ENCODE results near the gene OR4K2. TPM values are rescaled to one million over a fixed set of nuclear protein-coding genes. Genes with fewer than 3 reads are reported as not detected.

The OR4K2 gene
- total RNA-seq, 2 experiments from 2014 or later = not detected

- H3K4me1 Mint-ChIP-seq (ENCODE audit: low read depth) = no peaks in the 10 kb centered on the region
- no peak overlapping the region for H3K27ac Mint-ChIP-seq
- H3K9me3 Mint-ChIP-seq = no peaks in the 10 kb centered on the region
- ATAC-seq (ENCODE audit: poor library complexity) (no peak), DNase-seq (peak in 2 of 14 experiments; percentile 22 to 25)
- no peaks in the 10 kb centered on the region for H3K36me3 Mint-ChIP-seq (ENCODE audit: low read depth)
- H3K27ac ChIP-seq (ENCODE audit: low read depth in 1 of 2, low read length in 2 of 2) = no peak overlapping the region
- H3K36me3 ChIP-seq (ENCODE audit: insufficient read depth, low read length) = no peaks in the 10 kb centered on the region
- intact Hi-C loops (cut with DNase I, micrococcal nuclease) = no loop called here
- no peaks in the 10 kb centered on the region for H3K4me1 ChIP-seq (ENCODE audit: insufficient read depth, low read length)
- H3K27me3 ChIP-seq (ENCODE audit: control insufficient read depth in 1 of 2, insufficient read depth in 2 of 2, low read length in 2 of 2) = no peaks in the 10 kb centered on the region
- ChIA-PET POLR2A (no interaction called here), CTCF (no interaction called here)
- peak; percentile 69 for TF ChIP-seq CTCF (IDR thresholded peaks at IDR 0.05)
- H3K4me3 Mint-ChIP-seq = no peak overlapping the region
- no peak overlapping the region for H3K4me3 ChIP-seq (ENCODE audit: low read length)
- no peaks in the 10 kb centered on the region for H3K9me3 ChIP-seq (ENCODE audit: control insufficient read depth in 1 of 2, insufficient read depth in 1 of 2, low read length in 2 of 2)
- H3K27me3 Mint-ChIP-seq = no peaks in the 10 kb centered on the region
Observed at GRCh38 chr14:19878029-19878642, 3.2 kb downstream of the OR4K2 start.

- POLR2A ChIA-PET = no interaction called here
- Mint-ChIP-seq H3K27me3 (peaks cover 5% of the 10 kb centered on the region), H3K27ac (no peak overlapping the region), H3K4me1 (ENCODE audit: low read depth) (no peaks in the 10 kb centered on the region), H3K4me3 (no peak overlapping the region), H3K9me3 (peaks cover 14% of the 10 kb centered on the region), H3K36me3 (ENCODE audit: low read depth) (peaks cover 16% of the 10 kb centered on the region)
- intact Hi-C loops (cut with DNase I, micrococcal nuclease) = no loop called here
- CTCF ChIA-PET = no interaction called here
- DNase-seq = no peak
- no peak for TF ChIP-seq CTCF (IDR thresholded peaks at IDR 0.05)
- Histone ChIP-seq H3K36me3 (ENCODE audit: insufficient read depth, low read length) (no peaks in the 10 kb centered on the region), H3K4me3 (ENCODE audit: low read length) (no peak overlapping the region), H3K9me3 (ENCODE audit: control insufficient read depth in 1 of 2, insufficient read depth in 1 of 2, low read length in 2 of 2) (peaks cover 32 to 63% of the 10 kb centered on the region in 2 experiments), H3K27ac (ENCODE audit: low read depth in 1 of 2, low read length in 2 of 2) (no peak overlapping the region), H3K27me3 (ENCODE audit: control insufficient read depth in 1 of 2, insufficient read depth in 2 of 2, low read length in 2 of 2) (no peaks in the 10 kb centered on the region), H3K4me1 (ENCODE audit: insufficient read depth, low read length) (no peaks in the 10 kb centered on the region)
- ATAC-seq (ENCODE audit: poor library complexity) = no peak
Observed at GRCh38 chr14:19895282-19895681, 20.3 kb downstream of the OR4K2 start.

- Histone ChIP-seq H3K27ac (ENCODE audit: low read depth in 1 of 2, low read length in 2 of 2) (no peak overlapping the region), H3K4me3 (ENCODE audit: low read length) (no peak overlapping the region), H3K4me1 (ENCODE audit: insufficient read depth, low read length) (no peaks in the 10 kb centered on the region), H3K27me3 (ENCODE audit: control insufficient read depth in 1 of 2, insufficient read depth in 2 of 2, low read length in 2 of 2) (no peaks in the 10 kb centered on the region), H3K36me3 (ENCODE audit: insufficient read depth, low read length) (no peaks in the 10 kb centered on the region), H3K9me3 (ENCODE audit: control insufficient read depth in 1 of 2, insufficient read depth in 1 of 2, low read length in 2 of 2) (peaks cover 9 to 18% of the 10 kb centered on the region in 2 experiments)
- H3K36me3 Mint-ChIP-seq (ENCODE audit: low read depth) = peaks cover 8% of the 10 kb centered on the region
- no peak for TF ChIP-seq CTCF (IDR thresholded peaks at IDR 0.05)
- ChIA-PET CTCF (no interaction called here), POLR2A (no interaction called here)
- peaks cover 20% of the 10 kb centered on the region for H3K9me3 Mint-ChIP-seq
- H3K4me1 Mint-ChIP-seq (ENCODE audit: low read depth) = no peaks in the 10 kb centered on the region
- intact Hi-C loops (cut with DNase I, micrococcal nuclease) = no loop called here
- DNase-seq (no peak), ATAC-seq (ENCODE audit: poor library complexity) (no peak)
- H3K27me3 Mint-ChIP-seq = peaks cover 4% of the 10 kb centered on the region
- H3K27ac Mint-ChIP-seq = no peak overlapping the region
- no peak overlapping the region for H3K4me3 Mint-ChIP-seq
Observed at GRCh38 chr14:19900999-19901398, 26.1 kb downstream of the OR4K2 start.
